Loucy (cell line): ENCODE results near the gene SHMT2.

Experiments
- H2AFZ ChIP-seq: fragments of 200-600 bp; sonication (generic); 2 replicates; pipeline ENCODE4 v1.6.0; 2016; ENCODE audit warnings: antibody characterized with exemption, mild to moderate bottlenecking, low read length, moderate library complexity
- H3F3A ChIP-seq: fragments of 200-600 bp; 2 replicates; pipeline ENCODE4 v1.6.0; 2016; ENCODE audit warnings: antibody characterized with exemption, low read depth, mild to moderate bottlenecking
- H3K27me3 ChIP-seq: fragments of 200-600 bp; sonication (generic); 2 replicates; pipeline ENCODE4 v1.6.1; 2014; ENCODE audit warnings: low read length, mild to moderate bottlenecking; ENCODE audit not compliant: insufficient read depth, poor library complexity, severe bottlenecking
- H3K36me3 ChIP-seq: fragments of 200-600 bp; sonication (generic); 2 replicates; pipeline ENCODE4 v1.6.1; 2016; ENCODE audit warnings: low read length; ENCODE audit not compliant: insufficient read depth
- H3K4me1 ChIP-seq: fragments of 200-600 bp; sonication (generic); 2 replicates; pipeline ENCODE4 v1.5.1; 2014; ENCODE audit warnings: low read length, mild to moderate bottlenecking; ENCODE audit not compliant: insufficient read depth, poor library complexity, severe bottlenecking
- H3K4me2 ChIP-seq: fragments of 200-600 bp; sonication (generic); 2 replicates; pipeline ENCODE4 v1.6.0; 2014; ENCODE audit warnings: antibody characterized with exemption, low read length, low read depth, mild to moderate bottlenecking; ENCODE audit not compliant: poor library complexity, severe bottlenecking
- H3K4me3 ChIP-seq: fragments of 200-600 bp; sonication (generic); 2 replicates; pipeline ENCODE4 v1.5.1; 2014; ENCODE audit warnings: low read length, mild to moderate bottlenecking, mixed read lengths; ENCODE audit not compliant: poor library complexity, severe bottlenecking
- H3K79me2 ChIP-seq: fragments of 200-600 bp; sonication (generic); 2 replicates; pipeline ENCODE4 v1.6.1; 2014; ENCODE audit warnings: low read length; ENCODE audit not compliant: insufficient read depth
- H3K9ac ChIP-seq: fragments of 200-600 bp; sonication (generic); 2 replicates; pipeline ENCODE4 v1.6.0; 2014; ENCODE audit warnings: mild to moderate bottlenecking, low read depth, low read length, moderate library complexity; ENCODE audit not compliant: poor library complexity, severe bottlenecking
- H3K9me2 ChIP-seq: fragments of 200-600 bp; sonication (generic); replicated peaks from 2 replicates; pipeline ENCODE4 v1.6.1; 2016; ENCODE audit warnings: low read depth, low read length, mixed read lengths
- H3K9me3 ChIP-seq: fragments of 200-600 bp; sonication (generic); 2 replicates; pipeline ENCODE4 v1.6.1; 2014; ENCODE audit warnings: mild to moderate bottlenecking, antibody characterized with exemption, low read length, low read depth; ENCODE audit not compliant: insufficient read depth
- H4K20me1 ChIP-seq: fragments of 200-600 bp; sonication (generic); 2 replicates; pipeline ENCODE4 v1.6.0; 2014; ENCODE audit warnings: antibody characterized with exemption, low read length, mild to moderate bottlenecking; ENCODE audit not compliant: insufficient read depth, poor library complexity, severe bottlenecking
- EZH2phosphoT487 ChIP-seq: fragments of 200-600 bp; IDR thresholded peaks from 2 replicates; pipeline ENCODE4 v1.6.1; 2018; ENCODE audit warnings: antibody characterized with exemption, mild to moderate bottlenecking, moderate library complexity, borderline replicate concordance
- TF ChIP-seq, protein P1 (sequence below): fragments of 200-600 bp; sonication (generic); conservative IDR thresholded peaks from 2 replicates; pipeline ENCODE4 v1.5.1; 2014; ENCODE audit warnings: mild to moderate bottlenecking, antibody characterized with exemption, low read length

The SHMT2 gene

GRCh38 chr12:57244312-57244696, 14.8 kb downstream of the SHMT2 start:
- no peaks in the 10 kb centered on the region for H3K36me3 ChIP-seq
- peaks cover 23% of the 10 kb centered on the region for H3K4me1 ChIP-seq
- H4K20me1 ChIP-seq = no peaks in the 10 kb centered on the region
- H2AFZ ChIP-seq = no peak overlapping the region
- peaks cover 4% of the 10 kb centered on the region; the same call in 1 of the 2 replicates for H3F3A ChIP-seq
- H3K27me3 ChIP-seq = no peaks in the 10 kb centered on the region
- no peak overlapping the region for H3K9ac ChIP-seq
- H3K79me2 ChIP-seq = peaks cover 6% of the 10 kb centered on the region
- H3K9me2 ChIP-seq = no peaks in the 10 kb centered on the region
- H3K4me2 ChIP-seq = no peak overlapping the region
- no peaks in the 10 kb centered on the region for H3K9me3 ChIP-seq
- H3K4me3 ChIP-seq = no peak overlapping the region
- no peak for TF ChIP-seq EZH2phosphoT487
- TF ChIP-seq, protein P1, sequence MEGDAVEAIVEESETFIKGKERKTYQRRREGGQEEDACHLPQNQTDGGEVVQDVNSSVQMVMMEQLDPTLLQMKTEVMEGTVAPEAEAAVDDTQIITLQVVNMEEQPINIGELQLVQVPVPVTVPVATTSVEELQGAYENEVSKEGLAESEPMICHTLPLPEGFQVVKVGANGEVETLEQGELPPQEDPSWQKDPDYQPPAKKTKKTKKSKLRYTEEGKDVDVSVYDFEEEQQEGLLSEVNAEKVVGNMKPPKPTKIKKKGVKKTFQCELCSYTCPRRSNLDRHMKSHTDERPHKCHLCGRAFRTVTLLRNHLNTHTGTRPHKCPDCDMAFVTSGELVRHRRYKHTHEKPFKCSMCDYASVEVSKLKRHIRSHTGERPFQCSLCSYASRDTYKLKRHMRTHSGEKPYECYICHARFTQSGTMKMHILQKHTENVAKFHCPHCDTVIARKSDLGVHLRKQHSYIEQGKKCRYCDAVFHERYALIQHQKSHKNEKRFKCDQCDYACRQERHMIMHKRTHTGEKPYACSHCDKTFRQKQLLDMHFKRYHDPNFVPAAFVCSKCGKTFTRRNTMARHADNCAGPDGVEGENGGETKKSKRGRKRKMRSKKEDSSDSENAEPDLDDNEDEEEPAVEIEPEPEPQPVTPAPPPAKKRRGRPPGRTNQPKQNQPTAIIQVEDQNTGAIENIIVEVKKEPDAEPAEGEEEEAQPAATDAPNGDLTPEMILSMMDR = no peak

DNA sequence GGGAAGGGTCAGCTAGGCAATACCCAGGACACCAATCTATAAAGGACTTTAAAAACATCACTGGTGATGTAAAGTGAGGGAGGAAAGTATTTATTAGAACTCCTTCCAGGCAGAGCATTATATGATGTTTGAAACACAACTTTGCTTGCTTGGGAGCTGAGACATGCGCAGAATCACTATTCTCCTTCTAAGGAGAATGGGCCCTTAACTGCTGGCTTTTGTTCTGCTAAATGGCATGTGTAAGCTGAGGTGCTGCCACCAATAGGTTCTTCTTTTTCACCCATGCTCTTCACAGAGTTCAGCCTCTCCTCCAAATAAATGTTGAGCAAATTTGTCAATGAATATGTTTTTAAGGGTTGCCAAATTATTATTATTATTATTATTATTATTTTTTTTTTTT, 17.5 kb downstream of the SHMT2 start:
- no peak overlapping the region for H3K4me3 ChIP-seq
- peaks cover 4% of the 10 kb centered on the region; the same call in 1 of the 2 replicates for H3F3A ChIP-seq
- H3K36me3 ChIP-seq = no peaks in the 10 kb centered on the region
- no peak overlapping the region for H3K4me2 ChIP-seq
- H3K9me3 ChIP-seq = no peaks in the 10 kb centered on the region
- TF ChIP-seq, protein P1 = no peak
- no peak for TF ChIP-seq EZH2phosphoT487
- peaks cover 25% of the 10 kb centered on the region for H3K4me1 ChIP-seq
- no peaks in the 10 kb centered on the region for H3K27me3 ChIP-seq
- H4K20me1 ChIP-seq = no peaks in the 10 kb centered on the region
- H3K79me2 ChIP-seq = peaks cover 6% of the 10 kb centered on the region
- H3K9ac ChIP-seq = no peak overlapping the region
- no peak overlapping the region for H2AFZ ChIP-seq
- H3K9me2 ChIP-seq = no peaks in the 10 kb centered on the region

DNA sequence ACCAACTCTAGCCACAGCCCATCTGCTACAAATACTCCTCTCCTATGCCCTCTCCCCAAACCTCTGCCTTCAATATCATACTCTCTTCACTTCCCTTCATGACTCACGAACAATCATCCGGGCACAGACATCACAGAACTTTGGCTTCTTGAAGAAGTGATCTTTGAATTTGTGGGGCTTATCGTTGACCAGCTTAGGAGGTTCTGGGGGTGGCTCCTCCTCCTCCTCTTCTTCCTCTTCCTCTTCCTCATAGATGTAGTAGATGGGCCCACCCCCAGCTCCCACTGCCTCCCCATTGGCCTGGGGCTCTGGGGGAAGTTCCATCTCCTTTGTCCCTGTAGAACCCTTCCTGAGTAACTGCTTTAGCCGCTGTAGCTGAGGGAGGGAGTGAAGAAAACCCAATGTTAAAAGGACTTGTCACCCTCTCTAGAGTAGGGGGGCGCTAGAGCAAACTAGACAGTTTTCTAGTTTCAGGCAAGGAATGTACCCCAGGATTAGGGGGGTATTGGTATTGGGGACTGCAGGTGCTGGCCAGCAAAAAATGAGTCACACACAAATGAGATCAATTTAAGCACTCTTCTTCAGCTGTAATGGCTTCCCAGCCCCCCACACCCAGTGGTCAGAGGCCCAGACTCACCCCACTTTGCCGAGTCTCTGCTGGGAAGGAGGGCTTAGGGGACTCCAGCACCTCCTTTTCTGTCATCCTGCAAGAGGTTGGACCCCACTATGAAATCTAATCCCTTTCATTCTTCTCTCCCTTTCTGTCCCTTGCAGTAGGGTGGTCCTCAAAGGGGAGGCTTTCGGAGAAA, 19.6 kb downstream of the SHMT2 start:
- peak overlapping the region; percentile 75 for H3K9ac ChIP-seq
- no peaks in the 10 kb centered on the region for H3K27me3 ChIP-seq
- H3K4me2 ChIP-seq = peak overlapping the region; percentile 89
- peaks cover 4% of the 10 kb centered on the region; the same call in 1 of the 2 replicates for H3F3A ChIP-seq
- no peaks in the 10 kb centered on the region for H3K9me2 ChIP-seq
- no peaks in the 10 kb centered on the region for H4K20me1 ChIP-seq
- peaks cover 6% of the 10 kb centered on the region for H3K79me2 ChIP-seq
- H2AFZ ChIP-seq = peak overlapping the region; percentile 44
- peak overlapping the region; percentile 77 for H3K4me3 ChIP-seq
- no peaks in the 10 kb centered on the region for H3K9me3 ChIP-seq
- H3K4me1 ChIP-seq = peaks cover 17% of the 10 kb centered on the region
- TF ChIP-seq EZH2phosphoT487 = no peak
- TF ChIP-seq, protein P1 = peak; percentile 45
- H3K36me3 ChIP-seq = no peaks in the 10 kb centered on the region
